ENCODE data around the gene PDE2A.
"Not testable (repeated sequence)": the region's sequence is repeated elsewhere in the genome, so short reads cannot be mapped to it uniquely, and the experiment has no call there.

Gene PDE2A

DNA sequence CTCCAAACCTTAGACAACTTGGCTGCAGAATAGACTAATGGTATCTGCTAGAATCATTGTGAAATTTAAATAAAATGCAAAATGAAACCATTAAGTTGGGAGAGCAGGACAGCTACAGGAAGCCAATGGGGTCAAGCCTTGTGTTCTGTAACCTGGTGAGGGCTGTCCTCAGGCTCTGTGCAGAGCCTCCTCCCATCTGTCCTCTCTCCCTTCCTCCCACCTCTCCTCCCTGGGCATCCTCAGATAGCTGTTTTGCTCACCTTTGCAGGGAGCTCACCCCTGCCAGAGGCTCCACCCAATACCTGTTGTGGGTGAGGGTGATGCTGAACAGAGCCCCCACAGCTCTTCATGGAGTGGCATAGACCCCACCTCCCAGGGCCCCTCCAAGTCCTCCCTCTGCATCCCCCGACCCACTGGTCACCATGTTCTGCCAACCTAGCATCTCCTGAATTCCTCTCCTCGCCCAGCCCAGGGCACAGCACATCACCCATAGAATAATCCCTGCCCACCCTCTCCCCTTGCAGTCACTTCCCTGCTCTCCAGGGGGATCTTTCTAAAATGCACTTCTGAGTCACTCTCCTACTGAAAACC, 100.3 kb downstream of the PDE2A start:
- DNase-seq, result no peak

- DNase-seq, result no peak
Measured at GRCh38 chr11:72573072-72573854, 101.0 kb downstream of the PDE2A start.

DNA sequence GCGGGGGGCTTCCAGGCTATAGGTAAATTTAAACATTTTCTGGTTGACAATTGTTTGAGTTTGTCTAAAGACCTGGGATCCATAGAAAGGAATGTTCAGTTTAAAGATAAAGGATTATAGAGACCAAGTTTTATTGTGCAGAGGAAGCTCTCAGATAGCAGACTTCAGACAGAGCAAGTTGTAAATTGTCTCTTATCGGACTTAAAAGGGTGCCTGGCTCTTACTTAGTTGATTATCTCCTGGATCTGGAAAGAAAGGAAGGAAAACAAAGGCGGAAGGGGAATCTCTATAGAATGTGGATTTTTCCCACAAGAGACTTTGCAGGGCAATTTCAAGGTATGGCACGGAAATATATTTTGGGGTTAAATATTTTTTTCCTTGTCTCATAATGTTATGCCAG, 101.7 kb downstream of the PDE2A start:
- not testable (repeated sequence) for DNase-seq

DNA sequence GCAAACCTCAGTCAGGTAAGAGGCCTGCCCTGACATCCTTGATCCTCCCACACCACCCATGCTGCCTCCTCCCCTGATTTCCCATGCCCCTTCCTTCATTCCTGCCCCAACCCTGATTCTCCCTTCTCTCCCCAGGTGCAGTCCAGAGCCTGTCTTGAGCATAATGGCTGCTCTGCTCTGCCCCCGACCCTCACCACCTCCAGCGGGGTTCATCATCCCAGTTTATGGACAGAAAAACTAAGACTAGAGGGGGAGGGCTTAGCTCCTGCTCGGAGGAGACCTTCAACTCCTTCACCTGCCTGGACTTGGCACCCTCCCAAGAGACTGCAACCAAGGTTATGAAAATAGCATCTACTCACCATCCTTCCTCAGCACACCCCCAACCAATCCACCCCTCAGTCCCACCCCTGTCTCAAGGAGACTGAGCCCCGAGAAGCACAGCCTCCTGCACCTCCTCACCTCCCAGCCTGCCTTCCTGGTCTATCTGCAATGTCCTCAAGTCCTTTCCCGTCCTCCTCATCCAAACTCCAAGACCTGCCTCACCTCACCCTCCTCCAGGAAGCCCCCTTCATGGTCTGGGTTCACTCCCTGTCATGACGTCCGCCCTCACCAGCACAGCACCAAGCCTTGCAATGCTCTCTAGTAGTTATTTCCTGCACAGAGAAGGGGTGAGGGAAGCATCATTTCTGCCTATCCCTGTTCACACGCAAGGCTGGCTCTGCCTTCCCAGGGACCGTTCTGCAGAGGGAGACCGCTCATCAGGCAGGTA, 103.1 kb downstream of the PDE2A start:
- no peak for DNase-seq

GRCh38 chr11:72569966-72570892, 104.0 kb downstream of the PDE2A start:
- DNase-seq, result no peak

DNA sequence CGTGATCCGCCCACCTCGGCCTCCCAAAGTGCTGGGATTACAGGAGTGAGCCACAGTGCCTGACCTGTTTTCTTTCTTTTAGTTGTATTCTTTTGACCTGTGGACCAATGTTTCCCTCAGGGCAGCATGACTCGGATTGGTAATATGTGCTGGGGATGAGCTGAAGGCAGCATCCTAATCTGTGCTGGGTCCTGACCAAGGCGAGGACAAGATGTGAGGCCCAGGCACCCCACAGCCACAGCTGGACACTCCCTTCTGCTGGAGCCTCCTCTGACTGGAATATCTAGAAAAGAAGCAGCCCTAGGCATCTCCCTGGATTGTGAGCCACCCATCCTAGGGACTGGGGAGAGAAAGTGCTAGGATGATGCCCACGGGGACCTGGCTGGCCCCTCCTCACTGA, 105.4 kb downstream of the PDE2A start:
- no peak for DNase-seq

- DNase-seq, result no peak
Measured at GRCh38 chr11:72562431-72562830, 111.8 kb downstream of the PDE2A start.

- DNase-seq, result no peak
Measured at GRCh38 chr11:72561856-72562255, 112.4 kb downstream of the PDE2A start.

DNA sequence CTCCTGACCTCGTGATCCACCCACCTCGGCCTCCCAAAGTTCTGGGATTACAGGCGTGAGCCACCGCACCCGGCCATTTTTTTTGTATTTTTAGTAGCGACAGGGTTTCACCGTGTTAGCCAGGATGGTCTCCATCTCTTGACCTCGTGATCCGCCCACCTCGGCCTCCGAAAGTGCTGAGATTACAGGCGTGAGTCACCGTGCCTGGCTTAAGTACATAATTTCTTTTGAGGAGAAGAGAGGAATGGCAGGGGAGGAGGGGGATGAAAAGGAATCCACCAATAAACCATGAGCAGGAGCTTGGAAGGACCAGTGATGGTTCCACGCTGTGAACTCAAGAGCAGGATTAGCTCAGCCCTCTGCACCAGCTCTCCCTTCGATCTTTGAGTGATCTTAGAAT, 113.4 kb downstream of the PDE2A start:
- not testable (repeated sequence) for DNase-seq

GRCh38 chr11:72556433-72556832, 117.8 kb downstream of the PDE2A start:
- no peak for DNase-seq

DNA sequence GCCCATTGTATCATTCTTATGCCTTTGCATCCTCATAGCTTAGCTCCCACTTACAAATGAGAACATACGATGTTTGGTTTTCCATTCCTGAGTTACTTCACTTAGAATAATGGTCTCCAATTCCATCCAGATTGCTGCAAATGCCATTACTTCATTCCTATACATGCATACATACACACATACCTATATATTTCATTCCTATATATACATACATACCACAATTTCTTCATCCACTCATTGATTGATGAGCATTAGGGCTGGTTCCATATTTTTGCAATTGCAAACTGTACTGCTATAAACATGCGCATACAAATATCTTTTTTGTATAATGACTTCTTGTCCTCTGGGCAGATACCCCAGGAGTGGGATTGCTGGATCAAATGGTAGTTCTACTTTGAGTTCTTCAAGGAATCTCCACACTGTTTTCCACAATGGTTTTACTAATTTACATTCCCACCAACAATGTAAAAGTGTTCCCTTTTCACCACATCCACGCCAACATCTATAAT, 119.2 kb downstream of the PDE2A start:
- DNase-seq, result not testable (repeated sequence)

DNA sequence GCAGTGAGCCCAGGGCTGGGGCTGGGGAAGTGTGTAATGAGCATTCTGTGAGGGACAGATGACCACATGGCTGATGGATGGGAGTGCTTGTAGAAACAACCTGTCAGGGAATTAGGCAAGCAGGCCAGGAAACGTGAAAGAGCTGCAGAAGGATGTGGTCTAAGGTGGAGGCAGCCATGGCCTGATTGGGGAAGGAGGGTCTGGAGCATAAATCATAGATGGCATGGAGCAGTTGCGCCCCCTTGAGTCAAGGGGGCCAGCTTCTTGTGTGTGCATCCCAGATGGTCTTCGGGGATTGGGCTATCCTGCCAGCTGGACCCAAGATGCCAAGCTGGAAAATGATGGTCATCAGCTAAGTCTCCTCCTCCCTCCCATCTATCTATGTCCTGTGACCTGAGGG, 120.5 kb downstream of the PDE2A start:
- DNase-seq, result no peak

- no peak for DNase-seq
Measured at GRCh38 chr11:72552399-72552910, 121.8 kb downstream of the PDE2A start.

GRCh38 chr11:72551571-72551970, 122.7 kb downstream of the PDE2A start:
- DNase-seq, result no peak

- DNase-seq, result no peak
Measured at GRCh38 chr11:72548463-72548862, 125.8 kb downstream of the PDE2A start.

- peak; percentile 43 for DNase-seq
Measured at GRCh38 chr11:72546866-72547265, 127.4 kb downstream of the PDE2A start.

GRCh38 chr11:72544589-72544988, 129.6 kb downstream of the PDE2A start:
- DNase-seq, result no peak

GRCh38 chr11:72543849-72544542, 130.2 kb downstream of the PDE2A start:
- no peak for DNase-seq

GRCh38 chr11:72541257-72541974, 132.8 kb downstream of the PDE2A start:
- no peak for DNase-seq

- DNase-seq, result no peak
Measured at GRCh38 chr11:72537051-72537450, 137.2 kb downstream of the PDE2A start.

DNA sequence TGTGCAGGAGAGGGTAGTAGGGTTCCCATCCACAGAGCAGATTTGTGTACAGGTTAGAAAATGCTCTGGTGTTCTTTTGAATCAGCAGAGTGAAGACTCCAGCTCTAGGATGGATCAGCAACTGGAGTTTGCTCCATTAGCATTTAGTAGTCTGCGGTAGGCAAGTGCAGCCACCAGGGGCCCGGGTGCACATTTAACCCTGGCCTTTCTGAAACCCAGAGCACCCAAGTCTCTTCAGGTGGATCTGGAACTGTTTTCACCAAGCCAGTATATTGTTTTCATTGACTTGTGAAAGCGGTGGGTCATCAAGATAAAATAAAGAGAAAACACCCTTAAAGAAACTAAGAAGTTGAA, 139.1 kb downstream of the PDE2A start:
- DNase-seq, result no peak

All from DMS153 (cell line).